Breast epithelium (tissue), 4 donors: ENCODE data around the gene ZNF778. TPM values are rescaled to one million over a fixed set of nuclear protein-coding genes. Genes with fewer than 3 reads are reported as not detected.

Source experiments
- DNase-seq, 2 donors: peaks; one replicate each; pipeline ENCODE4 v3.0.0-alpha.2; 2019; ENCODE audit warnings: low spot score in 2 of 2
- H3K27ac ChIP-seq, 2 donors: fragments of 200-600 bp; sonication (generic) in 1 of 2; one replicate each; pipeline ENCODE4 v1.5.1; 2016 to 2019; ENCODE audit warnings: mild to moderate bottlenecking in 1 of 2
- H3K27me3 ChIP-seq, 2 donors: fragments of 200-600 bp; sonication (generic) in 1 of 2; one replicate each; pipeline versions ENCODE4 v1.5.1 to v1.6.0; 2017 to 2019; ENCODE audit warnings: control low read depth in 1 of 2, mild to moderate bottlenecking in 1 of 2
- H3K36me3 ChIP-seq: fragments of 200-600 bp; one replicate; pipeline ENCODE4 v1.5.1; 2019
- H3K4me1 ChIP-seq, 2 donors: fragments of 200-600 bp; sonication (generic); one replicate each; pipeline ENCODE4 v1.5.1; 2016 to 2019; ENCODE audit warnings: control low read depth in 1 of 2
- H3K4me3 ChIP-seq, 3 donors: fragments of 200-600 bp; sonication (generic); 1 replicate in 2 of 3; 2 replicates in 1 of 3; pipeline ENCODE4 v1.5.1; 2016 to 2019; ENCODE audit warnings: mild to moderate bottlenecking in 3 of 3, moderate library complexity in 2 of 3
- H3K9me3 ChIP-seq, 2 donors: fragments of 200-600 bp; sonication (generic) in 1 of 2; one replicate each; pipeline ENCODE4 v1.5.1; 2016 to 2019; ENCODE audit warnings: control low read depth in 1 of 2
- POLR2A ChIP-seq: fragments of 450-650 bp; IDR thresholded peaks from one replicate; pipeline ENCODE4 v1.6.1; 2016; ENCODE audit warnings: antibody characterized with exemption, mild to moderate bottlenecking, moderate library complexity
- POLR2AphosphoS5 ChIP-seq, 3 donors: sonication (generic); formaldehyde crosslinking; IDR thresholded peaks; one replicate each; pipeline ENCODE4 v1.6.1; 2017; ENCODE audit warnings: antibody characterized with exemption in 3 of 3
- intact Hi-C: fragments of 100-400 bp; cut with DNase I; formaldehyde crosslinking; loops from one replicate; pipeline ENCODE4 v1.15.1; 2023; ENCODE audit warnings: low total_unique reads
- total RNA-seq, 3 donors: library from RNA; depleted of rRNA; stranded (reverse); fragments of >200 nt; gene quantifications; one replicate each; pipeline ENCODE4 v1.1.0, GENCODE V29; 2016
- TF ChIP-seq, protein P1 (sequence below), 3 donors: fragments of 450-650 bp; IDR thresholded peaks; one replicate each; pipeline ENCODE4 v1.5.1; 2016 to 2017; ENCODE audit warnings: antibody characterized with exemption in 3 of 3, mild to moderate bottlenecking in 3 of 3, moderate library complexity in 3 of 3

ZNF778 gene
- total RNA-seq, 3 donors from 2014 or later = 10.1 to 20.9 (median 12.5) TPM

DNA sequence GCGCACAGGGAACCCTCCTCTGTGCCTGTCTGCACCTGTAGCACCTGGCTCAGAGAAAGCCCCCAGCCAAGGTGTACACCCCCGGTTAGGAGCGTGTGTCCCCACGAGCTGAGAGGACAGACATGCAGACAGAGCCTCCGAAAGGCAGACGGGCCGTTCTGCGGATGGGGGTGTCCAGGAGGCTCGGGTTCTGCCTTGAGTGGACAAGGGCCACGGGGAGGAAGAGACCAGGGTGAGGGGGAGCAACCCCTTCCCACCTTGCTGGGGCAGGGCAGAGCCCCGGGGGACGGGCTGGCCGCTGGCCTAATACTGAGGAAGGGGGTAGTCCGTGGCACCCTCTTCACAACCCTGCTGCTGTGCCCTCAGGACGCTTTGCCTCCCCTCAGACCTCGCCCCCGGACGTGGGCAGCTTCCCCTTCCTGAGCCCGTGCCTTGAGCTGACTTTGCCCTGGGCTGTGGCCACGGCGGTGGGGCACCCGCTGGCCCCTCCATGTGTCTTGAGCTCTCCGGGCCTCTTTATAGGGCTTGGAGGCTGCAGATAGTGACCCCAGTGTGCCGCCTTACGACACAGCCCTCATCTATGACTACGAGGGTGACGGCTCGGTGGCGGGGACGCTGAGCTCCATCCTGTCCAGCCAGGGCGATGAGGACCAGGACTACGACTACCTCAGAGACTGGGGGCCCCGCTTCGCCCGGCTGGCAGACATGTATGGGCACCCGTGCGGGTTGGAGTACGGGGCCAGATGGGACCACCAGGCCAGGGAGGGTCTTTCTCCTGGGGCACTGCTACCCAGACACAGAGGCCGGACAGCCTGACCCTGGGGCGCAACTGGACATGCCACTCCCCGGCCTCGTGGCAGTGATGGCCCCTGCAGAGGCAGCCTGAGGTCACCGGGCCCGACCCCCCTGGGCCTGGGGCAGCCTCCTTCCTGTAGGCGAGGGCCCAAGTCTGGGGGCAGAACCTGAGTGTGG is 22.9 kb upstream of the ZNF778 start:
- no peaks in the 10 kb centered on the region for H3K36me3 ChIP-seq
- peaks cover 2 to 30% of the 10 kb centered on the region in 2 donors for H3K27me3 ChIP-seq
- TF ChIP-seq, protein P1, sequence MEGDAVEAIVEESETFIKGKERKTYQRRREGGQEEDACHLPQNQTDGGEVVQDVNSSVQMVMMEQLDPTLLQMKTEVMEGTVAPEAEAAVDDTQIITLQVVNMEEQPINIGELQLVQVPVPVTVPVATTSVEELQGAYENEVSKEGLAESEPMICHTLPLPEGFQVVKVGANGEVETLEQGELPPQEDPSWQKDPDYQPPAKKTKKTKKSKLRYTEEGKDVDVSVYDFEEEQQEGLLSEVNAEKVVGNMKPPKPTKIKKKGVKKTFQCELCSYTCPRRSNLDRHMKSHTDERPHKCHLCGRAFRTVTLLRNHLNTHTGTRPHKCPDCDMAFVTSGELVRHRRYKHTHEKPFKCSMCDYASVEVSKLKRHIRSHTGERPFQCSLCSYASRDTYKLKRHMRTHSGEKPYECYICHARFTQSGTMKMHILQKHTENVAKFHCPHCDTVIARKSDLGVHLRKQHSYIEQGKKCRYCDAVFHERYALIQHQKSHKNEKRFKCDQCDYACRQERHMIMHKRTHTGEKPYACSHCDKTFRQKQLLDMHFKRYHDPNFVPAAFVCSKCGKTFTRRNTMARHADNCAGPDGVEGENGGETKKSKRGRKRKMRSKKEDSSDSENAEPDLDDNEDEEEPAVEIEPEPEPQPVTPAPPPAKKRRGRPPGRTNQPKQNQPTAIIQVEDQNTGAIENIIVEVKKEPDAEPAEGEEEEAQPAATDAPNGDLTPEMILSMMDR (IDR thresholded peaks at IDR 0.05) = no peak
- TF ChIP-seq POLR2AphosphoS5 (IDR thresholded peaks at IDR 0.05) (no peak), POLR2A (no peak)
- intact Hi-C loops = no loop called here
- H3K9me3 ChIP-seq = no peaks in the 10 kb centered on the region
- peaks cover 0 to 4% of the 10 kb centered on the region in 2 donors for H3K4me1 ChIP-seq
- no peak overlapping the region for H3K4me3 ChIP-seq
- no peak overlapping the region for H3K27ac ChIP-seq
- no peak for DNase-seq

DNA sequence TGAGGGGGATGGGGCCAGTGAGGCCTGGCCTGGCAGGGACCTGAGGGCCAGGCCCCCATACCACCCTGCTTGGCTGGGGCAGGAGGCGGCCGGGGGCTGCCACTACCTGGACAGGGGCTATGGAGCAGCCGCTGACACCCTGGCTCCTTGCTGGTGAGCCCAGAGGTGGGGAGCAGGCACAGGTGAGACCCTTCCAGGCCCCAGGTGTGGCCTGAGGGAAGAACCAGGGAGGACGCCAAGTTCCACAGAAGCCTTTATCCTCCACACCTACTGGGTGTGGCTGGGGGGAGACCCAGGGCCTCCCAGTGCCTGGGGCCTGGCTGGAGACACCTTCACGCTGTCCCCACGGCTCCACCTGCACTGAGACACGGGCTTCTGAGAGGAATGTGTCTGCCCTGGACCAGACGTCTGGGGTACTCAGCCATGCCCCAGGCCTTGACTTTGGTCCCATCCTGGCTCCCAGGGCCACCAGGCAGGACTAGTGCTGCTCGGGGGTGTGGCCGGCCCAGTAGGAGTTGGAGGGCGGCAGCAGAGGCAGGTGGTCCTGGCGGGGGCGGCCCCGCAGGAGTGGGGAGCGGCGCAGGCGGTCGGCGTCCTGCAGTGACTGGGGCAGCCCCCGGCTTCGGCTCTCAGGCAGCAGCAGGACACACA is 21.9 kb upstream of the ZNF778 start:
- TF ChIP-seq, protein P1 (IDR thresholded peaks at IDR 0.05) = no peak
- TF ChIP-seq POLR2A (no peak), POLR2AphosphoS5 (IDR thresholded peaks at IDR 0.05) (no peak)
- intact Hi-C loops = no loop called here
- no peaks in the 10 kb centered on the region for H3K36me3 ChIP-seq
- H3K4me1 ChIP-seq = peaks cover 0 to 4% of the 10 kb centered on the region in 2 donors
- no peaks in the 10 kb centered on the region for H3K9me3 ChIP-seq
- no peak overlapping the region for H3K27ac ChIP-seq
- no peak overlapping the region for H3K4me3 ChIP-seq
- no peak for DNase-seq
- H3K27me3 ChIP-seq = peaks cover 6 to 40% of the 10 kb centered on the region in 2 donors

DNA sequence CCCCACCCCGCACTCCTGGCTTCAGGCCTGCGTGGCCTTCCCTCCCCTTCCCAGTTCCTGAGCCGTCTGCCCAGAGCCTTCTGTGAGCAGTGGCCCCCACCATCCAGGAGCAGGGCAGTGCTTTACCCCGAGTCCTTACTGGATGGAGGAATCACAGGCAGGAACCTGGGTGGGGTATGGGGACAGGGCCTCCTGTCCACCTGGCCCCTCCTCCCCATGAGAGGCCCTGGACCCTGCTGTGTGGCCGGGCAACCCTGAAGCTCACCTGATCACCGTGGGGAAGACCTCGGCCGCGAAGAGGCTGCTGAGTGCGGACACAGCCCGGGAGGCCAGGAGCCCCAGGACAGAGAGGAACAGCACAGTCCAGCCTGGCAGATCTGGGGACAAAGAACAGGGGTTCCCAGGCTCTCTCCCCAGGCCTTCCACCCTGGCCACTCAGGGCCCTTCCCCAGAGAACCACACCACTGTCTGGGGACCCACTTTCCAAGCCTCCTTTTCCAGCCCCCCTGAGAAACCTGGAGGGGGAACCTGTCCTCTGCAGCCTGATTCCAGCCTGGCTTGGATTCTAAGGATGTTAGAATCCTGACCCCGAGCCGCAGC is 20.4 kb upstream of the ZNF778 start:
- Histone ChIP-seq H3K27me3 (peaks cover 6 to 37% of the 10 kb centered on the region in 2 donors), H3K36me3 (no peaks in the 10 kb centered on the region), H3K27ac (no peak overlapping the region), H3K4me3 (no peak overlapping the region), H3K9me3 (no peaks in the 10 kb centered on the region), H3K4me1 (peaks cover 0 to 11% of the 10 kb centered on the region in 2 donors)
- DNase-seq = no peak
- TF ChIP-seq, protein P1 (IDR thresholded peaks at IDR 0.05) = no peak
- no peak for TF ChIP-seq POLR2A
- no peak for TF ChIP-seq POLR2AphosphoS5 (IDR thresholded peaks at IDR 0.05)
- intact Hi-C loops = no loop called here

- TF ChIP-seq POLR2AphosphoS5 (IDR thresholded peaks at IDR 0.05) = no peak
- TF ChIP-seq POLR2A = no peak
- TF ChIP-seq, protein P1 (IDR thresholded peaks at IDR 0.05) = no peak
- no peak for DNase-seq
- H3K36me3 ChIP-seq = no peaks in the 10 kb centered on the region
- peaks cover 6 to 40% of the 10 kb centered on the region in 2 donors for H3K27me3 ChIP-seq
- intact Hi-C loops = no loop called here
- H3K4me1 ChIP-seq = peaks cover 0 to 9% of the 10 kb centered on the region in 2 donors
- no peaks in the 10 kb centered on the region for H3K9me3 ChIP-seq
- H3K4me3 ChIP-seq = no peak overlapping the region
- no peak overlapping the region for H3K27ac ChIP-seq
These were observed 19.7 kb upstream of the ZNF778 start for GRCh38 chr16:89197633-89198416.
